COLO668 (cell line): ENCODE measurements around the gene COL9A1.

Experiments
- DNase-seq: peaks from one replicate; lab custom pipeline; 2025; ENCODE audit not compliant: unreplicated experiment; lab: John Stamatoyannopoulos, UW

The COL9A1 gene

DNA sequence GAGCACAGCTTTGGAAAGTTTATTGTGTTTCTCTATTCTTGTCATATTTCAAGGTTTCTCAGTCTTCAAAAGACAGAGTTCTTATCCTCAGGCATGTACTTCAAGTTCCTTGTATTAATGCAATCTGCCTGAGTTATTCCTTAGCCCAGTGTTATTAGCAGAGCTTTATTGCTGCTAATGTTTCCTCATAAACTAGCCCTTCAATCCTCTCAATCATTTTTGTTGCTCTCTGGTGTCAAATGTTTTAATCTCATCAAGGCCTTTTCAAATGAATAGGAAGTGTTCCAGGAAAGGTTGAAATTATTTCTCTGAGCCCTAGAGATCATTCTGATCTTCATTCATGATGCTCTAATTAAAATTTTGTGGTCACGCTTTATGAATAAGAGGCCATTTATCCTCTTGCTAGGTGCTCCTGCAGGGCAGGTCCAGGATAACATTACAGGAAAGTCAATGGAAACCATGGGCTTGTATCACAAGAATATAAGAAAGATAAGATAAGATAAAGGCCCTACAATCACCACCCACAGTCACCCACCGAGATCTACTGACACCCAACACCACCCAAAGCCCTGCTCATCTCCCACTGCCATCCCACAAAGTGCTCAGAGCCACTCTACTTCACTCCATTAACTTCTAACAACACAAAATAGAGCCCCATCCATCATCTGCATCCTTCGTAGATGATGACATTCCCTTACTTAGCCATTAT lies 125.9 kb downstream of the COL9A1 start:
- DNase-seq: no peak

DNA sequence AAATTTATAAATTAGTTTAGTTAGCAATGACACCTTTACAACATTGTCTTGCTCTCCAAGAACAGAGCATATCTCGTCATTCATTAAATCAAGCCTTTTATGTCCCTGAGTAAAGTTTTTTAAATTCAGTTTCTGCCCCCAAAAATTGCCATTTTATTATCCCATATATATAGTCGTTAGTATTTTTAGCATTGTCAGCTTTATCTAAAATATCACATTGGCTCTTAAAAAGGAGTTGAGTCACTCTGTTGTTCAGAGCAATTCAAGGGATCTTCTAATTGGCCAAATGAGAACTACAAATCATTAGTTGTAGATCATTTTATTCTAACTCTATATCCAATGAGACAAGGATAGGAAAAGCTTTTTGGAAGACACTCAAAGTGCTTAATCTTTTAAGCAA lies 127.1 kb downstream of the COL9A1 start:
- DNase-seq: no peak

GRCh38 chr6:70172252-70172651 lies 130.6 kb downstream of the COL9A1 start:
- DNase-seq: no peak

- no peak for DNase-seq
These were observed 131.6 kb downstream of the COL9A1 start for GRCh38 chr6:70171236-70171635.

- no peak for DNase-seq
These were observed 134.1 kb downstream of the COL9A1 start for GRCh38 chr6:70168681-70169377.
